Measurements from ENCODE around the gene SDHAF4.
"Not testable (repeated sequence)": the region's sequence is repeated elsewhere in the genome, so short reads cannot be mapped to it uniquely, and the experiment has no call there.

The SDHAF4 gene

DNA sequence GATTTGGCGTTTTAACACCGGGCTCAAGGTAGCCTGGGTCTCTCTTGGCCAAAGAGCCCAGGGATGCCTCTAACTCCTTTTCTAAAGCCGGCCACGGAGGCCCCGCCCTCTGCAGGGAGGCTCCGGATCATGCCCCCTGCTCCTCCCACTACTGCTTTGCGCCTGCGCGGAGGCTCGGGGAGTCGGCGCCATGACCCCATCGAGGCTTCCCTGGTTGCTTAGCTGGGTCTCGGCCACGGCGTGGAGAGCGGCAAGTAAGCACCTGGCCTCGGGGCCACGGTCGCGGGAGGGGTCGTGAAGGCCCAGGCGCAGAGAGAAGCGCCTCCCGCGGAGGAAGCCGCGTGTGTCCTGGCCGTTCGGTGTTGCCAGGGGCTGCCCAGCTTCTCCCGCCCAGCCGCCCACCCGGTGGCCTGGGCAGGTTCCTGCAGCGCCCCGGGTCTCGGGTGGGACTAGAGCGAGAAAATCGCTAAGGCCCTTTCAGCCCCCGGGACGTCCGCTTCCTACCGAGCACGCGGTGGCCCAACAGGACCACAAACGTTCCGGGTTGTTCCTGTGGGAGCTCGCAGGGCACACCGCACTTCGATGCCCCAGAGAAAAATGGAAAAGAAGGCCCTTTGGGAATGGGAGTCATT is at the start of gene SDHAF4:
TSS of gene SDHAF4 (plus strand) at position 180 of the 632 bp plus-strand sequence. CDS start at position 191, 11 bp downstream.
- peak; percentile 89 to 96 (median 91) for DNase-seq

DNA sequence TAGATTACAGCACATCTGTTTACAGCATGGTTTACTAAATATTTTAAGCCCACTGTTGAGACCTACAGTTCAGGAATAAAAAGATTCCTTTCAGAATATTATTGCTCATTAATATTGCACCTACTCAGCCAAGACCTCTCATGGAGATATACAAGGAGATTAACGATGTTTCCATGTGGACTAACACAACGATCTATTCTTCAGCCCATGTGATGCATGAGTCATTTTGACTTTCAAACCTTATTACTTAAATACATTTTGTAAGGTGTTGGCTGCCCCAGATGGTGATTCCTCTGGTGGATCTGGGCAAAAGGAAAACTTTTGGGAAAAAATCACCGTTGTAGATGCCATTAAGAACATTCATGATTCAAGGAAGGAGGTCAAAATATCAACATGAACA is 48.0 kb upstream of the SDHAF4 start:
- no peak for DNase-seq

DNA sequence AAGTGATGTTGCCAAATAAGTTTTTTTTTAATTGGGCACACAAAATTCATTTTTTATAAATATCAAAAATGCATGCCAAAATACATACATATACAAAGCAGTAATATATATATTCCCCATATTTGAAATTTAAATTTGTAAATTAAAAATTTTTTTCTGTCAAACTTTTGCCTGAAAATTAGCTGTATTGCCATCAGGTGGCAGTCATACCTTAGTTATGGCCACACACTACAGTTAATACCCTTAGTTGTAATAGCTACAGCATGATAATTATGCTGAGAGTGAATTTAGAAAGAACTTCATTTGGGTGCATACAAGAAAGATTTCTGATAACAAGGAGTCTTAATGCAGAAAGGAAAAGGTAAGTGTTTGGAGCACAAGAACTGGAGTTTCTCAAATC is 46.2 kb upstream of the SDHAF4 start:
- peak in 2 of 3 experiments; percentile 2 to 21 for DNase-seq

DNA sequence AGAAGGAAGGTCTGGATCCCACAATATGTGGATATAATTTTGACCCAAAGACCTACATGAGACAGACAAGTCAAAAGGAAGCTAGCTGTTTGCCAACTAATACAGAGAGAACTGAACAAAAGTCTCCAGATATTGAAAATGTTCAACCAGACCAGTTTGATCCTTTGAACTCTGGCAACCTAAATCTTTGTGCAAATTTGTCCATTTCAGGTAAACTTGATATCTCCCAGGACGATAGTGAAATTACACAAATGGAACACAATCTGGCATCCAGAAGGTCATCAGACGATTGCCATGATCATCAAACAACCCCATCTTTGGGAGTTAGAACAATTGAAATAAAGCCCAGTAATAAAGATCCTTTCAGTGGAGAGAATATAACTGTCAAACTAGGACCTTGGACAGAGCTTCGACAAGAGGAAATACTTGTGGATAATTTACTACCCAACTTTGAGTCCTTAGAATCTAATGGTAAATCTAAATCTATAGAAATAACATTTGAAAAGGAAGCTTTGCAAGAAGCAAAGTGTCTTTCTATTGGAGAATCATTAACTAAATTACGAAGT is 41.9 kb upstream of the SDHAF4 start:
- DNase-seq, result no peak

DNA sequence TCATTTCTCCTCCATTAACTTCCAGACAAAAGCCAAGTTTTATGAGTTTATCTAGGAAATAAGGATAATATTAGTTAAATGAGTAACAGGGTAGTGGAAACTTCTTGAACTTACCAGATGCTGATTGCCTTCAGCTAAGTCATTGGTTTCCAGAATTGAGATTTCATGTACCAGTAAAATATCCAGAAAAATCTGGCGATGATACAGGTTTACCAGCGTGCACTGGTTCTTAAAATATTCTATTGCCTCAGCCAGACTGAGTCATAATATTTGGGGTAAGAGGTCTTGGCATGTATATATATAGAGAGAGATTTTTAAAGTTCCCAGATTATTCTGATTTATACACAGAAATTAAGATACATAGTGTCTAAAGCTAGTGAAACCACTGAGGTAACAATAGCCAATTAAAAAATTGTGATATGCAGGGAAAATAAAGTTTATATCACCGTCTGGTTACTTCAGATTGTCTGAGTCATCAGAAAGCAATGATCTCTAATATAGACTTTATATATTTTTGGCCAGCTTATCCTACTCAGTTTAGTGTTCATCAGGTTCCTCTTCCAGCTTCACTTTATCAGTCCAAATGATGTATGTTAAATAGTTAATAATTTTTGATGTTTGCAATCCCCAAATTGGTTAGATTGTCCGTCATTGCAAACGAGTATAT is 39.5 kb upstream of the SDHAF4 start:
- DNase-seq, result no peak

DNA sequence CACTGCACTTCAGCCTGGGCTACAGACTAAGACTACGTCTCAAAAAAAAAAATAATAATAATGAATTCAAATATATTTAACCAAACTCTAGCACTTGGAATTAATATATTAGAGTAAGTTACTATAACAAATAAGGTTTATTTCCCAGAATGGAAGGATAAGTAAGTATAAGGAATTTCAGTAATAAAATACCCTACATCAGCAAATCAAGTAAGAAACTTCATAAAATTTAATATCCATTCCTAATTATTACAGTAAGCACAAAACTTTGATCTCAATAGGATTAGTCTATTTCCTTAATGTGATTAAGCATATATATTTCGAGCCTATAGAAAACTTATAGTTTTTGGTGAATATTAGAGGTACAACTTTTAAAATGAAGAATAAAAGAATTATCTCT is 36.7 kb upstream of the SDHAF4 start:
- DNase-seq, result no peak

DNA sequence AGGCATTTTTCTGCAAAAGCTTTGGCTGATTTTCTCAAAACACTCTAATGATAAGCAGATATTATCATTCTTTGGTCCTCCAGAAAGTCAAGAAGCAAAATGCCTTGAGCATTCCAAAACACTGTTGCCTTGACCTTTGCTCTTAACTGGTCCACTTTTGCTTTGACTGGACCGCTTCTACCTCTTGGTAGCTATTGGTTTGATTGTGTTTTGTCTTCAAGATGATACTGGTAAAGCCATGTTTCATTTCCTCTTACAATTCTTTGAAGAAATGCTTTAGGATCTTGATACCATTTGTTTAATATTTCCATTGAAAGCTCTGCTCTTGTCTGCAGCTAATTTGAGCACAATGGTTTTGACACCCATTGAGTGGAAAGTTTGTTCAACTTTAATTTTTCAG is 35.6 kb upstream of the SDHAF4 start:
- DNase-seq, result no peak

DNA sequence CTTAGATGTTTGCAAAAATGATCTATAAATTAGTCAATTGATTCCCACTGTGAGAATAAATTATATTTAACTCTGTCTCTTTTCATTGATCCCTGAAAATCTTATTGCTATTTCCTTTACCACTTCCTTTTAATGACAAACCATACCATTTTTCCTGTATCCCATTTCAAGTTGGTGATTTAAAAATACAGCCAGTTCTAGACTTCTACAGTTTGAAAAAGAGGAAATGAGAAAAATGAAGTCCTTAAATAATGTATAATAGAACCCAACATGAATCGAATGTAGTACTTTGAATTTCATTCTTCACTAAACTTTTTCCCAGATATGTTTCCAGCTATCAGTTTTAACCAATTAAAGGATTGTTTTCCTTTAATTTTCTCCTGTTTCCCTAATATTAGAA is 29.5 kb upstream of the SDHAF4 start:
- DNase-seq, result no peak

DNA sequence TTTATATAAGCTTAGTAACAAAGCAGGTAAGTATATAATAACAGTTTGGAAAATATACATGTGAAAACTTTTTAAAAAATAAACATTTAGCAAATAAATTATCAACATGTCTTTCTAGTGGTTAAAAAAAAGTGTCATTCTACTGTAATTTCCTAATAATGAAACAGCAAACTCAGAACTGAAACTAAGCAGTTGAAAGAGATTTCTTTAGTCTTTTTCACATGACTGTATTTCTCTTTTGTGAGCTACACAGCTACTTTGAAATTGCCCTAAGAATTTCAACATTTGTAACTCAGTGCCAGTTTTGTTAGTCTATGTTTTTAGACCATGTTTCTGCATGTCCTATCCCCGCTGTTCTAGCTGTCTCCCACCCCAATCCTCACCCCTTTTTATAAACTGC is 28.4 kb upstream of the SDHAF4 start:
- no peak for DNase-seq

DNA sequence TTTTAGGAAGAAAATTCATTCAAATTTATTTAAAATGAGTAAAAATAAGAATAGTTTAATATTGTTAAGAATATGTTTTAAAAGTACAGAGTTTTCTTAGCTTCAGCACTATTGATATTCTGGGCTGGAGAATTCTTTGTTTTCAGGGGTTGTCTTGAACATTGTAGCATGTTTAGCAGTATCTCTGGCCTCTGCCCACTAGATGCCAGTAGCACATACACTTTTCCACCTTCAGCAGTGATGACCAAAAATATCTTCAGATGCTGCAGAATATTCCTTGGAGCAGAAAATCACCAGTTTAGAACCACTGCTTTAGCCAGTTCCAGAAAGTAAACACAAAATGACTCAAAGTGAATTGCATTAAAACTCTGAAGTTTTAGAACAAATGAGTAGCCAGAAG is 19.4 kb upstream of the SDHAF4 start:
- DNase-seq, result peak in 2 of 3 experiments; percentile 6 to 32

DNA sequence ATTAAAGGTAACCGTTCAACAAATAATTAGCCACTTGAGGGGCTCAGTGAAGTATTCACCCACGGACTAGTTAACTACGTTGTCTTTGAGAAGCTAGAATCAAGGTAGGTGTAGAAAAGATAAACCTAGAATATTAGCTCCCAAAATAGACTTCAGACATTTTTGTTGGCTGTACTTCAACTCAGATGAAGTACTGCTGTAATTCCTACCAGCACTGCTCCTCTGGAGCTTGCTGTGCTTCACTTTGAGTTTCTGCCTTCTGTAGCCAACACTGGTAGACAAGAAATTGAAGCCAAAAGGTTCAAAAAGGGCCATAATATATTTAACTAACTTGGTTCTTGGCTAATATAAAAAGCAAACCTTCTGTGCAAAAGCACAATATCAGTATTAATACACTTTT is 18.8 kb upstream of the SDHAF4 start:
- no peak for DNase-seq

DNA sequence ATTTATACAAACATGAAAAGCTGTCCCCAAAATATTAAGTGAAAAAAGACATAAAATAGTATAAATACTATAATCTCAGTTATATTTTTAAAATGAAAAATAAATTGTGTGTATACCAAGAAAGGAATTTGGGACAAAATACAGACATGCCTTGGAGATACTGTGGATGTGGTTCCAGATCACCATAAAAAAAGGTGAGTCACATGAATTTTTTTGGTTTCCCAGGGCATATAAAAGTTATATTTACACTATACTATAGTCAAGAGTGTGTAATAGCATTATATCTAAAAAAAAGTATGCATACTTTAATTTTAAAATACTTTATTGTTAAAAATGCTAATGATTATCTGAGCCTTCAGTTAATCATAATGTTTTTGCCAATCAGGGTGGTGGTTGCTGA is 17.4 kb upstream of the SDHAF4 start:
- no peak for DNase-seq

DNA sequence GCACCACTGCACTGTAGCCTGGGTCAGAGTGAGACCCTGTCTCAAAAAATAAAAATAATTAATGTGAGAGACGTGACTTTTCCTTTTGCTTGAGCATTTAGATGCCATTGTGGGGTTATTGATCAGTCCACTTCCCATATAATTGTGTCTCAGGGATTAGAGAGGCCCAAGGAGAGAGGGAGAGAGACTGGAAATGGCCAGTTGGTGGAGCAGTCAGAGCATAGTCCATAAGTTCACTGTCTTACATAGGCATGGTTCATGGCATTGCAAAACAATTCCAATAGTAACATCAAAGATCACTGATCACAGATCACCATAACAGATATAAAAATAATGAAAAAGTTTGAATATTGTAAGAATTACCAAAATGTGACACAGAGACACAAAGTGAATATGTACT is 15.2 kb upstream of the SDHAF4 start:
- no peak for DNase-seq

DNA sequence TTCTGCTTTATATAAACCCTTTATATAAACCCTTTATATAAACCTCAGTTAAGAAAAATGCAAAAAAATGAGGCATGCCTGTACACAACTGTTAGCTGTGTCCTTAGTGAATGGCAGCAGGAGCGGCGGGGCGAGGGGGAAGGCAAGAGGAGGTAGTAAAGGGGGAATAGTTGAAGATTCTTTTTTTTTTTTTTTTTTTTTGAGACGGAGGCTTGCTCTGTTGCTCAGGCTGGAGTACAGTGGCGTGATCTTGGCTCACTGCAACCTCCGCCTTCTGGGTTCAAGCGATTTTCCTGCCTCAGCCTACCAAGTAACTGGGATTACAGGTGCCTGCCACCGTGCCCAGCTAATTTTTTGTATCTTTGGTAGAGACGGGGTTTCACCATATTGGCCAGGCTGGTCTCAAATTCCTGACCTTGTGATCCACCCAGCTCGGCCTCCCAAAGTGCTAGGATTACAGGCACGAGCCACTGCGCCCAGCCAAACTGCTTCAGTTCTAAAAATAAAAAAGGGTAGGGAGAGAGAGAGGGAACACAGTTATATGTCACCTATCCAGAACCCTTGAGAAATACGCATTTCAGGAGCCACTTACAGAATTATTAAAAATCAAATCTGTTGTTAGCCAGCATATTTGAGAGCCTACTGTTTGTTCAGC is 14.3 kb upstream of the SDHAF4 start:
- not testable (repeated sequence) for DNase-seq

DNA sequence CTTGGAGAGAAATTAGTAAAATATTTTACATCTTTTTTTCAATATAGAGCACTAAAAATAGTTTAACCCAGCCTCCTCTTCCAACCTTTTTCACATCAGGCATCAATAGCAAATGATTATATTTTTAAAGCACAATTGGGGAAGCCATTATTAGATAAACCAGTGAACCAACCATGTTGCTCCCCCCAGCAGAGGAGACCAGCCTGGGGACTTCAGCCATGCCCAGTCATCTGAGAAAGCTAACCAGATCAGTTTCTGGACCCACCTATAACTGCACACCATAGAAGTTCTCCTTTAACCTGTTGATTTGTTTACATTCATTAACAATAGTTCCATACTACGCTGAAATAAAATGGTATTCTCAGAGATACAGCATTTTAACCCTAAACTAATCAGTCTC is 13.8 kb upstream of the SDHAF4 start:
- DNase-seq, result no peak

DNA sequence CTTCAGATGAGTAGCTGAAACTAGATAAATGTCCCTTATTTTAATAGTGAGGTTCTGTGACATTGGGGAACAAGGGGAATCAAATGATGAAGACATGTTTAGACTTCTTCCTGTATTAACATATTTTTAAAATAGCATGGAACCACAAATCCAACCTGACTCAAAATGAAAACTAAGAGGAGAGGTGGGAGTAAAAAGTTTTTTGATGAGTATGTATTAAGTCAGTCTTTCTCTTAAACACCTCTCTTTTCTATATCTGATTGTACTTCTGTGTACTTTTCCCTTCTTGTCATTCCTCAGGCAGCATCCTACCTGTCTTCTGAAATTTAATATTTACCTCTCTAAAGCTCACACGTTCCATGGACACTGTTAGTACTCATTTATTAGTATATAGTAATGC is 8.7 kb upstream of the SDHAF4 start:
- no peak for DNase-seq

DNA sequence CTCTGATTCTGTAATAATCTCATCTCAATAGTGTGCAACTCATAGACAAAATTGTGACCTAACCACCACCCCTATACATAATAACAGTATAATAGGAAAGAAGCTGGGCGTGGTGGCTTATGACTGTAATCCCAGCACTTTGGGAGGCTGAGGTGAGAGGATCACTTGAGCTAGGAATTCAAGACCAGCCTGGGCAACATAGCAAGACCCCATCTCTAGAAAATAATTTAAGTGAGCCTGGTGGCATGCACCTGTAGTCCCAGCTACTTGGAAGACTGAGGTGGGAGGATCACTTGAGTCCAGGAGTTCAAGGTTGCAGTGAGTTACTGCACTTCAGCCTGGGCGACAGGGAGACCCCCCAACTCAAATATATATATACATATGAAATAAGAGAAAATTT is 4.3 kb upstream of the SDHAF4 start:
- DNase-seq, result not testable (repeated sequence)

DNA sequence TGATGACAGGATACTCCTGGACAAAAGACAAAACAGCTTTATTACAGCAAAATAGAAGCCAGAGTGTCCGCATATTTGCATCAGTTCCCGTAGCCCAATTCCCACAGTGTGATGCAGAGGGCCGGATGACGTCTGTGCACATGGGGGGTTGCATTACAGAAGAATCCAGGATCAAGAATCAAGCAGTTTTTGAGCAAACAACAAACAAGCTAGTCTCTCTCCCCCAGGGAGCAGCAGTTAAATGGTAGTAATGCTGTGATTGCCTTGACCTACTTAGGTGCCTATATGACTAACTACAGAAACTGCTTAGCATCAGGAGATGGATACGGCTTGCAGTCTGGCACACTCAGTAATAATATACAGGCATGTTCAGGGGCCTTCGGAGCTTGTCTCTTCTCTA is 3.2 kb upstream of the SDHAF4 start:
- no peak for DNase-seq

DNA sequence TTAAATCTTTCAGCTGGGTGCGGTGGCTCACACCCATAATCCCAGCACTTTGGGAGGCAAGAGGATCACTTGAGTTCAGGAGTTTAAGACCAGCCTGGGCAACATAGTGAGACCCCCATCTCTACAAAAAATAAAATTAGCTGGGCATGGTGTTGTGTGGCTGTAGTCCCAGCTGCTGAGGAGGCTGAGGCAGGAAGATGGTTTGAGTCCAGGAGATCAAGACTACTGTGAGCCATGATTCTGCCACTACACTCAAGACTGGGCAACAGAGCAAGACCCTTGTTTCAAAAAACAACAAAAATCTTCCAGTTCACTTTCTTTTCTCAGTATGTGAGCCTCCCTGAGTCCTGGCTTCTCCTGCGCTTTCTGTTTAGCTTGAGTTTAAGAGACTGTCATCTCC is 7.9 kb downstream of the SDHAF4 start:
- no peak for DNase-seq

DNA sequence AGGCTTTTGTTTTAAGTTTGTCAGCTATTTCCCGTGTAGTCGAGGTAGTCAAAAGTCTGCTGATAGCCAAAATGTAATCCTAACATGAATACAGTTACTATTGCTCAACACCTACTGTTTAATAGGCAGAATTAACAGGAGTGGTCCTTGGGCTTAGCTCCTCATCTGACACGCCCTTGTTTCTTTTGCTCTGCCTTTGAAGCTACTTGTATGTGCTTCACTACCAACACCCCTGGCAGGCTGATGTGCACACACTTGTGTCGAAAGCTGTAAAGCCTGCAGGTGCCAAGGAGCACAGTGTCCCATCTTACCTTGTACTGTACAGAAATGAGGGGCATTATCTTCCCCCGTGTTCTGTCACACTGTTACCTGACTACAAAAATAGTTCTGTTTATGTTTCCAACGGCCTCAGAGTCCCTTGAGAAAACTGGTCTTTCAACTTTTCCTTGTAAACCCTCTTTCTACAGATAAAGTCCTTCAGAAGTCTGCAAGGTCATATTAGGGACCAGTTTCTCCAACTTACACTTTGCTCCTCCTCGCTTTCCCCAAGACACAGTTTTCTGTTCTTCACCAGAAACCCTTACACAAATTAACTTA is 9.3 kb downstream of the SDHAF4 start:
- no peak for DNase-seq

DNA sequence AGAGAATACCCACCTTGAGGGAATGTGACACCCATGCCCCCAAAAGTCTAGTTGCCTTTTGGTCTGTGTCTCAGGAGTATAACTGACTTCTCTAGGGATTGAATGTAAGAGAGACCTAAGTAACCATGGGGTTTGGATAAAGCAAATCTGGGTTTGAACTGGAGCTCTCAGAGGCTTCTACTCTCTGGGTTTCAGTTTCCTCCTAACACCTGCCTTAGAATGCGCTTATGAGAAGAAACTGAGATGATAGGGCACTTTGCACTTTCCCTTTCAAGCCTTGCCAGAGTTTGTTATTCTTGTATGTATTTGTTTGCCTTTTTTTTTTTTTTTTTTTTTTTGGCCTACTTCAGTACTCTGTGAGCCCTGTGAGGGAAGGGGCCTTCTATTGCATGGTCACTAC is 19.4 kb downstream of the SDHAF4 start:
- DNase-seq, result no peak

DNA sequence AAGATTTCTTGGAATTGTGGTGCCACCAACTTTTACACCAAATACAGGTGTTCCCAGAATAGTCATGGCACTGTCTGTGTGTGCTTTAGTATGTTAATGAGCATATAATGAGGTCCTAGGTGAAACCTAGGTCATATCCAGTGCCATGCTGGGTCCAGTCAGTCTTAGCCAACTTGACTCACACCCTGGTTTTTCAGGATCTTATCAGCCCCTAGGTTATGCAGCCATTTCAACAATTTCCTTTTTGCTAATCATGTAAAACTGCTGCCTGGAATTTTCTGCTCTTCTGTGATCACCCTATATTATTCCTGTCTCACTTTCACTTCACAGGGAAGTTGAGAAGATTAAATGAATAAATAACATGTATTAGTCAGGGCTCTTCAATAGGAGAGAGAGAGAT is 23.7 kb downstream of the SDHAF4 start:
- no peak for DNase-seq

DNA sequence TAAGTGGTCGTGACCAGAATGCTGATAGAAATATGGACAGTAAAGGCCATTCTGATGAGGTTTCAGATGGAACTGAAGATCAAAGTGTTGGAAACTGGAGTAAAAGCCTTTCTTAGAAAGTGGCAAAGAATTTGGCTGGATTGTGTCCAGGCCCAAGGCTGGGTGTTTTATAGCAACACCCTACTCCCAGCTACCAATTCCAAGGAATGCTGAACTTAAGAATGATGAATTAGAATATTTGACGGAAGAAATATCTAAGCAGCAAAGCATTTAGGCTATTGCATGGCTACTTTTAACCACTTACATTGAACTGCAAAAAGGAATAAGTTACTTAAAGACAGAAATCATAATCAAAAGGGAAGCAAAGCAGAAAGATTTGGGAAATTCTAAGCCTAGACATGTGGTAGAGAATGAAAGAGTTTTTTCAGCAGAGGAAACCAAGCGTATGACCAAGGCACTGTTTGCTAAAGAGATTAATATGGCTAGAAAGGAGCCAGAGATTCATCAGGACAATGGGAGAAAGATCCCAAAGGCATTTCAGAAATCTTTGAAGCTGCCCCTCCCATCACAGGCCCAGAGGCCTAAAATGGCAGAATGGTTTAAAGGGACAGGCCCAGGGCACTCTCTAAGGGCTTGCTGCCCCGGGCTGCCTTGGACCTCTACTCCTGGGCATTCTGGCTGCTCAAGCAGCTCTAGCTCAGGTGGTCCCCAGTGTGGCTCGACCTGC is 25.8 kb downstream of the SDHAF4 start:
- DNase-seq, result no peak
